AG20443 (cell line): ENCODE results near the gene NR5A1.
A peak's percentile ranks its signal among the peaks of the same experiment; 100 is the strongest.

ENCODE experiments used
- DNase-seq: peaks from one replicate; pipeline ENCODE4 v3.0.0; 2012; ENCODE audit warnings: low spot score, mixed read lengths

The NR5A1 gene

DNA sequence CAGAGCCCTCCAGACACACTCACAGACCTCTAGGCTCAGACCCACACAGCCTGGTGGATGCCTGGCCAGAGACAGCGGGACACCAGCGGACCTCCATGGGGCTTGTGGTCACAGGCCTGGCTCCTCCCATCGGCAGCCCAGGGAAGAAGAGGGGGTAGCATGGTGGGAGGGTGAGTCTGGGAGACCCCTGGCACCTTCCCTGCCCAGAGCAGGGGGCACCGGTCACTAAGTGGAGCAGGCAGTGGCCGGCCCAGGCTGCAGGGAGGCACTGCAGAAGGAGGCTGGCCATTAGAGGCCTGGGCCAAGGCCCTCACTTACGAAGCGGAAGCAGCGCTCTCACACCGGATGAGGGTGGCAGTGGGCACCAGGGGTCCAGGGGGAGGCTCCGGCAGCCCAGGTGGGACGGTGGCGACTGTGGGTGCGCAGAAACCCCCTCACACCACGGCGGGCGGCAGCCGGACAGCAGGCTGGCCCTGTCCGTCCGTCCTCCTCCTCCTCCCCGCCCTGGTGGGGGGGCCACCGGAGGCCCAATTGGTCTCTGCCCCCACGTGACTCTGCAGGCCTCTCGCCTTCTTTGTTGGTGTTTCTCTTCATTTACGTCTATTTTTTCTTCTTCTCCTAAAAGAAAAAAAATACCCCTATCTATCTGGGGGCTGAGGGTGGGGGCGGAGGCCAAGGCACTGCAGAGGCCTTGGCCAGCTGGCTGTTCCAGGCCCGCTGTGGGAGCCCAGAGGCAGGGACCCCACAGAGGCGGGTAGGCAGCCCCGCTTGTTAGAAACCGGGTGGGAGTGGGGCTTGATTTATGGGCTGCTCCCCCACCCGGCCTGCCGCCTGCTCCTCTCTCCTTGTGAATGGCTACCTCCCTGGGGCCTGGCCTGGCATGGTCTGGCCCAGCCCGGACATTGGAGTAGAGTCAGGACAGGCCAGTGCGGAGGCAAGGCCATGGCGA is at the start of gene NR5A1:
Gene NR5A1, minus strand, starts transcription at position 469 of the 949 bp plus-strand sequence. CDS start 4,004 bp downstream, outside the sequence.
- DNase-seq: no peak

DNA sequence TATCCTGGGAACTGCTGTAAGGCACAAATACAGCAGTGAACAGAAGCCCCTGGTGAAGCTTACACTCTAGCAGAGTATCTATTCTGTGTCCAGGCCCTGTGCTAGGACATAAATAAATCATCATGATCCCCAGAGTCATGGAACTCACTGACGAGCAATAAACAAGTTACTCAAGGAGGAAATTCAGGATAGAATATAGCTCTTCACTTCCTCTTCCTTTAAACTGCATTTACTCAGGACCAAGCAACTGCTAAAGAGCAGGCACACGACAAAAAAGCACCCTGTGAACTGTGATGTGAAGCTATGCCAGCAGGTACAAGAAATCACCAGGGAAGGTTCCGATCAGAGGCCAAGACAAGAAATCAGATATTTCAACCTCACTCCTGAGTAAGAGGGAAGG is 47.8 kb upstream of the NR5A1 start:
- DNase-seq: no peak

DNA sequence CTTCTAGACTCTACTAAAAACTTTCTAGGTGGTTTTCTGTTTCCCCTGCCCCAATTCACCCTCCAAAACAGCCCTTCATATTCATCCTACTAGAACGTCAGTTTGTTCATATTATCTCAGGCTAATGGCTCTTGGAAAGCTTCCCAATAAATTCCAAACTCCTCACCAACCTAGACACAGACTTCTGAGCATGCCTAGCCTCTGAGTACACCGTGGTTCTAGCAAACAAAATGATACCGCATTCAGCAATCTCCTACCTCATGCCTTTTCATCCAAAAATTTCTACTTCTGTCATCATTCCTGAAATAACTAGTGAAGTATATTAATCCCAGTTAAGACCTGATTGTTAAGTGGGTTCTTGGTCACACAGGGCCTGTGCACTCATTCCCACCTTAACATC is 46.5 kb upstream of the NR5A1 start:
- DNase-seq: peak; percentile 75

DNA sequence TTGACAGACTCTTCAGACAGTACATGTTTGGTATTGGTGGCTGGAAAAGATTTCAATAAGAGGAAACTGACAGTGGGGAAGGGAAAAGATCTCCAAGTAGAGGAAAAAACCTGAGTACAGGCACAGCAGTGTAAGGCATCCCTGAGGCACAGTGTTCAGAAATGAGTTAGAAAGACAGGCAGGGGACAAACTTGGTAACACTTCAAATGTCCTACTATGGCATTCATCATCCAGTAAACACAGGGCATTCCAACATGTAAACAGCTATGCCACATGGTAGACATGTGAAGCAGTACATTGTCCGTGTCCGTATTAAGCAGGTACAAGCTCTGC is 45.0 kb upstream of the NR5A1 start:
- DNase-seq: no peak

DNA sequence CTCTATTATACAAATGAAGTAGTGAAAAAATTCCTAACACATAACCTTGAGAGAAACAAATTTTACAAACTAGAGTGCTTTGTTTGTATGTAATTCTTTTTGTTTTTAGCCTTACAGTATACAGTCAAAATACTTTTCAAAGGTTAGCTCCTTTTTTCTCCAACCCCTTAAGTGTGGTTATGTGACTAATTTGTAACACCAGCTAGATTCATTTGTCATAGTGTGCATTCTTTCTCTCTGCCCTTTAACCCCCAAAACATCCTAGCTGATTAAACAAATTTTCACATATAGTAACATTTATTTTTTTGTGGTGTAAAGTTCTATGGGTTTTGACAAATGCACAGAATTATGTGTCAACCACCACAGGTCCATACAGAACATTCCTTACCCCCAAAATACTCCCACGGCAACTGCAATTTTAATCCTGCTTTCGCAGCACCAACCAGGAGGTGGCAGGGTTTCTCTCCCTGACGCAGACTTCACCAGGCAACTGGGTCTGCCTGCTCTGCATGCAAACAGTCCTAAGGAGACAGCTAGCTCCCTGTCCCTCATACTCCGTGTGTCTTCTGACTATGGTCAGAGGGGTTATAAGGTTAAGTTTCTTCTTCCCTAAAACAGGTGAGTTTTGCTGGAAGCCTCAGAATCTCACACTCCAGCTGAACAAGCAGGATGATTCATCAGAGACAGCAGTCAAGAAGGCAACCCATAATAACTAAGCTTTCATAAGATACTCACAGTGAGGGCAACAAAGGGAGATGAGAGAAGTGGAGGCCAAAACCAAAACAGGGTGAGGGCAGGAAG is 44.5 kb upstream of the NR5A1 start:
- peak; percentile 86 for DNase-seq

DNA sequence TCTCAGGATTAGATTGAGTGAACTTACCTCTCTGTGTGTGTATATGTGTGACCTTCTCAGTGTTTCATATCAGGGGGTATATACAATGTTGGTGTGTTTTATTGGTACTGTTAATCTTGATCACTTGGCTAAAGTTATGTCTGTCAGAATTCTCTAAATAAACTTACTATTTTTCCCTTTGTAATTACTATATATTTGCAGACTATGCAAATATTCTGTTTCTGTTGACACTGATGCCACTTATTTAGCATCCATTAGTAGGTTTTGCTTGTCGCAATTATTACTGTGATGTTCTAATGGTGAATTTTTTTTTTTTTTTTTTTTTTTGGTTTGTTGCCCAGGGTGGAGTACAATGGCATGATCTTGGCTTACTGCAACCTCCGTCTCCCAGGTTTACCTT is 42.9 kb upstream of the NR5A1 start:
- no peak for DNase-seq

DNA sequence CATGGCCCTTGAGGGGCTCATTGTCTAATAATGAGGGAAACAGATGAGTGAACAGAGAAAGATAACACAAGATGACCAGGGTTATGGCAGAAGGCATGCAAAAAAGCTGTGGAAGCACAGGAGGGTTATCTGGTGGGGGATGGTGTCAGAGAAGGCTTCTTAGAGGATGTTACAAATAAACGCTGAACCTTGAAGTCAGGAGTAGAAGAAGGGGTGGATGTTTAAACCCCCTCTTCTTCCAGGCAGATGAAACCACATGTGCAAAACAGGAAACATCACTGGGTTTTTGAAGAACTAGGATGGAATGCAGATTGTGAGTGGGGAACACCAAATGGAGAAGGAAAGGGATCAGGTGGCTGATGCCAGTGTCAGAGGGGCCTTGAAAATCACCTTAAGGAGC is 41.8 kb upstream of the NR5A1 start:
- no peak for DNase-seq

DNA sequence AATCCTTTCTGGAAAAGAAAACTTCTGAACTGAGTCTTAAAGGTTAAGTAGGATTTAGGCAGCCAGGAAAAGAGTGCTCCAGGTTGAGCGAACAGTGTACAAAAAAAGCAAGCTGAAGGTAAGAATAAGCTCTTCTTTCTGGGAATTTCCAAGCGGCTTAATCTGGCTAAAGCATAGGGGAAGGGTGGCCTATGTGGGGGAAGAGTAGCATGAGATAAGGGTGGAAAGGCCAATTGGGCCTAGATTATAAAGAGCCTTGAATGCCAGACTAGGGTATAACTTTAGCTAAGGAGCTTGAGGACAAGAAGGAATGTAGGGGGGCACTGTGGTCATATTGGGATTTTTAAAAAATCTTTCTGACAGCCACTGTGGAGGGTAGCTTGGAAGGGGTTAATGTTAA is 37.3 kb upstream of the NR5A1 start:
- DNase-seq: no peak

DNA sequence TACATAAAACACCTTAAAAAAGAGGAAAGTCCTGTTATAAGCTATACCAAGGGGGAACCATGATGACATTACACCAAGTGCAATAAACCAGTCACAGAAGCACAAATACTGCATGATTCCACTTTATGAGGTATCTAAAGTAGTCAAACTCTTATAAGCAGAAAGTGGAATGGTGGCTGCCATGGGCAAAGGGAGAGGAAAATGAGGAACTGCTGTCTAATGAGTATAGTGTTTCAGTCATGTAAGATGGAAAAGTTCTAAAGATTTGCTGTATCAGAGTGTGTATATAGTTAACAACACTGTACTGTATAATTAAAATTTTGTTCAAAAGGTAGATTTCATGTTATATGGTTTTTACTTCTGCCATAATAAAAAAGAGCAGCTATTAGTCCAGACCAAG is 34.6 kb upstream of the NR5A1 start:
- no peak for DNase-seq

DNA sequence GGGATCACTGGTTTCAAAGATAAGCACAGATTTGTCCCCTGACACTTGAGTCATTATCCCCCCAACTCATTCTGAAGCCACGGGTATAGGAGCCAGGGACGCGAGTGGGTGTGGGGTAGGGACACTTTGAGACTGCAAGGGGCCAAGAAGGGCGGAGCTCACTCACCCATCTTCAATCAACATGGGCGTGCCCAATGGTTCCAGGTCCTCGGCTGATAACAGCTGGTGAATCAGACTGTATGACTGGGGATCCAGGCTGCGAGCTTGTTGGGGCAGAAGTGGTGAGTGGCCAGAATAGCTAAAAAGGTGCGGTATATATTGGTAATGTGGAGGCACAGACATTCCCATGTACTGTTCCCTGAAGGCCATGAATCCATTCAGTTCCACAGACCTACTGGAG is 30.7 kb upstream of the NR5A1 start:
- DNase-seq: no peak

DNA sequence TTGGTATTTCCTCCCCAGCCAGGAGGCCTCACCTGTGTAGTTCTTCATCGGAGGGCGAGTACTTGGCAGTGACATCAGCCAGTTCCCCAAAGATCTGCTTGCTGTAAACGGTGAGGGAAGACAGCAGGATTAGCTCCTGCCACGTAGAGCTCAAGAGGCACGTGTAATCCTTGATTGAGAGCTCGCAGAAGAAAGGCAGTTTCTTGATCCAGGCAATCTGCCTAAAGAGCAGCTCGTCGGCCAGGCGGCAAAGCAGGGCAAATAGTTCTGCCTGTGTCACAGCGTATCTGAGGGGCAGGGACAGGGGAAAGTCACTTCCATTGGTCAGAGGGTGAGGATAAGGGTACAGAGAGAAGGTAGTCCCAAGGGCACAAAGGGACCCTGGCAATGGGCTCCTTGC is 28.6 kb upstream of the NR5A1 start:
- no peak for DNase-seq

DNA sequence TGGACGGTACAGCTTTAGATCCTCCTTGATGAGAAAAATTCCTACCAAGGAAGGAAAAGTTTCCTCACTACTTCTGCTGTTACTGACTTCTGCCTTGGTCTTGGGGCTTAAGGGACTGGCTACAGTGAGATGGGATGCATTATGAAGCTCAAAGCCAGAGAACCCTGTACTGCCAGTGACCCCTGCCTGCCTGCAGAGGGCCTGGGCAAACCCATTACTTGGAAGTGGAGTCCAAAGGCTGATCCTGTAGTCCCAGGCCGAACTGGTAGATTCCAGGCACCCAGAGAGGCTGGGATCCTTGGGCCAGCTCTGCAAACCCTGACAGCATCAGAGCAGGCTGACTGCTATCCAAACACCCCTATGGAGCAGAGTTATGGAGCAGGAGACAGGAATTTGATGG is 25.7 kb upstream of the NR5A1 start:
- no peak for DNase-seq

DNA sequence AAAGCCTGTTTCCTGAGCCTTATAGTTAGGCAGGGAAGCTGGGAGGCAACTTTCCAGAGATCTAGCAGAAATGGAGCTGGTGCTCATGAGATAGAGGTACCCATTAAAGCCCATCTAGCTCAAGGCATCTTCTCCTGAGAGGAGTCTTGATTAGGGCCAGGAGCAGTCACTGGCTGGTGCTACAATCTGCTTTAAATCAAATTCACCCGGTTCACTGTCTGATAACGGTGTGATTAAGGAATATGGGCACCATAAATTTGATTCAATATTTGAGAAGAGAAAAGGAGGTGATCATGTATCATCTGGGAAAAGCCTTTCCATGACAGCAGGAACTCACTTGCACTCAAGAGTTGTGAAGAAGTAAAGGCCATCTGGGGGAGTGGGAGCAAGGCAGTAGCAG is 23.9 kb upstream of the NR5A1 start:
- DNase-seq: no peak

DNA sequence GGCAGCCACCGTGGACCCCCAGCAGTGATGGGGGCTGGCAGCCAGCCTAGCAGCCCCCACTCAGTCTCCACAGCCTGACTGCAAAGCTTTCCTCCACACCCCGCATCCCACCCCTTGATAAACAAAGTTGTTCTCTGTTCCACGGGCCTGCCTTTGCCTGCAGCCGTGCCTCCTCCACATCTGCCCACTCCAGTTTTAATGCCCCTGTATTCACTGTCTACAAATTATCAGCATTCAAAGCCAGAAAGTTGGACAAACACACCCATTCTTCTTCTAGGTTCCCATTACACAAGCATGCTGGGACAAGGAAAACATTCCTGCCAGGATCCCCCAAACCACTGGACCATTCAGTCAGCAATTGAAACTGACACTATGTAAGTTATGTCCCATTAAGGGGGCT is 23.0 kb upstream of the NR5A1 start:
- no peak for DNase-seq

DNA sequence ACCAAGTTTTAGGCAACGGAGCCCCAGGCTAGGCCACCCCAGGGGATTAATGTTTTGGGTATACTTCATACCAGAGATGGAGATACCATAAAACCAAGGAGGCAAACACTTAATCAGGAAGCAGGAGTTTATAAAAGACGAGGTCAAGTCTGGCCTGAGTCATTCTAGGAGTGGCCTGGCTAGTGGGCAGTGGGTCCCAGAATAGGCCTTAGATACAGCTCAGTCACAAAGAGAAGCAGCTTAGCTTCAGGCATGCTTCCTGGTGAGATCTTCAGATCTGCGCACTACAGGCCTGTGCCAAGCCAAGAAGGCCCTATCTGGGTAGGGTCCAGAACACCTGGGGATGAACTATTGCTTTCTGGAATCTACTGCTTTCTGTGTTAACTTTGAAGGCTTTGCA is 20.6 kb upstream of the NR5A1 start:
- DNase-seq: no peak

DNA sequence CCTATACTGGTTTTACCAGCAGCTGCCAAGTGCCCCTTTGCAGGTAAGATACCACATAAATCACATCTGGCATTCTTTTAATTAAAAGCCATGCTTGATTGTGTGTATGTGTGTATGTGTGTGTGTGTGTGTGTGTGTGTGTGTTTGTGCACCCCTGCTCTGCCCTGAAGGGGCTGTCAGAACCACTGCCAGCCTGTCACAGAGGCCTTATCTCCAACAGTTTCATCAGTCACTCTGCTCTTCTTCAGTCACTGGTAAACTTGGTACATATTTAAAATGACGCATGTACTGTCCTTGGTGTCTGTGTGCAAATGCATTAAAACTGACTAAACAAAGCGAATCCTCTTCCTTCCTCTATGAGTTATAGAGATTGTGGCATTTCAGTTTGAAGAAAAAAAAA is 19.0 kb upstream of the NR5A1 start:
- DNase-seq: no peak

DNA sequence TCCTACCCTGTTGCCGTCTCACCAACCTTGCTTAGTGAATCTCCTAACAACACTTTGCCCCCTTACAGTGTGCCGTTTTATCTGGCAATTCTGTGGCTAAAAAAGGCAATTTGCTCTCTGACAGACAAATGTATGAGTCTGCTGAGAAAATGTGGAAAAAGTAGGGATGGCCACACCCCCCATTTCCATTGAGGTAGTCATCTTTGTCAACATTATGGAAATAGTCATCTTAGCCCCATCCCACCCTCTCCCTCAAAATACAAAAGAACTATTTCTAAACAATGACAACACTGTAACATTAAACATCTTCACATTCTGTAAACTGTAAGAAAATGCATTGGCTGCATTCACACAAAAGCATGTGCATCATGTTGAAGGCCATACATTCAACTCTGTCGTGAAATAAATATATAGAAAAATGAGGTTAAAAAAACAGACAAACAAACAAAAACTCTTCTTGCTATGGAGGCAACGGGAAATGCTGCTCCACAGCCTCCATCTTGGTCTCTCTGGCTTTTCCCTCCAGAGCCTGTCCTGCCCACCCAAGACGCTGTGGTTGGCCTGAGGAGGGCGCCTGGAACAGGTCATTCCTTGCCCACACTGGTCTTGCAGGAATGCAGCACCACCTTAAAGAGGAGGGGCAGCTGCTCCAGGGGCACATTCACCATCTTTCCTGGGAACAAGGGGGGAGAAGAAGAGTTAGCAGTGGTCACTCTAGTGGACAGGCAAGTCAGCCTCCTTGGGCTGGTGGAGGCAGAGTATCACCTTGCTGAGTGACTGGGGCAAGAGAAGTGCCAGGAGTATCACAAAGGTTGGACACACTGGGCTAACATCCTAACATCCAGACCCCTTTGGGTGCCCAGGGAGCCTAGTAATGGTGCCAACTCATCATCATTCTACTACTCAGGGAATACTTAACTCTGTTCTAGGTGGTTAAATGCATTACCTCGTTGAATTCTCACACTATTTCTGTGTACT is 15.2 kb upstream of the NR5A1 start:
- DNase-seq: no peak

DNA sequence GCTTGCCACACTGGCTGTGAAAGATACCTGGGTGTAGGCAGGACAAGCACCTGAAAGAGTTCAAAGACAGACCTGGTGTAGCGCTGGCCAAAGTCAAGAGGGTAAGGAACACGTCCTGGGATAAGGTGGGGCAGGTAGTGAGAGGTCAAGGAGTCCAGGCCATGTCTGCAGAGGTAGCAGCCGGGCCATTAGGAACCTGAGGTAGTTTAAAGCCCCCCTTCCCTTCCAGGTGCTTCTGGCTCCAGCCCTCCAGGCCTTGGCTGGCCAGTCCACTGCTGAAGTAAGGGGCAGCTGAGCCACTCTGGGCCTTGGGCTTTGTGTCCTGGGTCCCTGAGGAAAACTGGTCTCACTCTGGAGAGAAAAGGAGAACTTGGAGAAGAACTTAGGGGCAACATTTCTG is 13.9 kb upstream of the NR5A1 start:
- DNase-seq: no peak

DNA sequence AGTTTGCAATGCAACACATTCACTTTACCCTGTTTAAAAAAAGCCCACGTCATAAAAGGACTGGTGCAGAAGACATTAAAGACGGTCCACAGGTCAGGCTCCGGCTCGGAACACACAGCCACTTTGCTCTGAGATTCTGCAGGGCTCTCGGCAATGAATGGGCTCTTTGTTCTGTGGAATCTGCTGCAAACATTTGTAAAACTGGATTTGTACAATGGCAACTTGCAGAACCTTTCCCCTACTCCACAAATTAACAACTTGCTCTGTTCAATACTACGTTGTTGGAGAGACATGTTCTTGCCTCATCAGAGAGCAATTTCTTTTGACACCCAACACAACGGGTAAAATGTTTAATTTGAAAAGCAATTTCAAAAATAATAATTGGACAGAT is 13.0 kb upstream of the NR5A1 start:
- DNase-seq: no peak

DNA sequence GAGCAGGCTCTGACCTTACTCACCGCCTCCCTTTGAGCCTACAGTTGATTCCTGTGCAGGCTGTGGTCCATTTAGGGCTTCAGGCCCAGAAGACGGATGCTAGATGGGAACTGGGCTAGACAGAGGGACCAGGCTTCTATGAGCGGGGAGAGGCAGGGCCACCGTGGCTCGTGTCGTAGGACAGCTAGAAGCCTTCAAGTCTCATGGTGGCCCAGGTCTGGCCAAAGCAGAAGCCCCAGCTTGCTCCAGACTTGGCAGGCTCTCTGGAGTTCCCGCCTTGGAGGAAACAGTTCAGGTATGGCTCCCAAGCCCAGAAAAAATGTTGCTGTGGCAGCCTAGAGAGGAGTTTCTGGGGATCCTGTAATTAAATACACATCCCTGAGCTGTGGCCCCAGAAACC is 10.9 kb upstream of the NR5A1 start:
- DNase-seq: no peak

DNA sequence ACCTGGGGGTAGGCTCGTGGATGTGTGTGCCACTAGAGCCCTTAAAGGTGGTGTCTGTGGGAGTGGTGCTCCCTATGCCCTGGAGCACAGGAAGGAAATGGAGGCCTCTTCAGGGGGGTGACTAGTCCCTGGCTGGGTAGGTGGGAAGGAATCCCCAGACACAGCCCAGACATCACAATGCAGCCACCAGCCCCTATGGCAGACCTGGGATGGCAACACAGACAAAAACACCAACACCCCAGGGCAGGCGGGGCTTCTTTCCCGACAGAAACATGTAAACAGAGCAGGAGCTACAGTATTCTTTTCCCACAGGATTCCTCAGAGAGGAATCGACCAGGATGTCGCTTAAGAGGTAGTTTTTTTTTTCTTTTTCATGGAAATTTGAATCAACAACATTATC is 10.4 kb upstream of the NR5A1 start:
- no peak for DNase-seq

DNA sequence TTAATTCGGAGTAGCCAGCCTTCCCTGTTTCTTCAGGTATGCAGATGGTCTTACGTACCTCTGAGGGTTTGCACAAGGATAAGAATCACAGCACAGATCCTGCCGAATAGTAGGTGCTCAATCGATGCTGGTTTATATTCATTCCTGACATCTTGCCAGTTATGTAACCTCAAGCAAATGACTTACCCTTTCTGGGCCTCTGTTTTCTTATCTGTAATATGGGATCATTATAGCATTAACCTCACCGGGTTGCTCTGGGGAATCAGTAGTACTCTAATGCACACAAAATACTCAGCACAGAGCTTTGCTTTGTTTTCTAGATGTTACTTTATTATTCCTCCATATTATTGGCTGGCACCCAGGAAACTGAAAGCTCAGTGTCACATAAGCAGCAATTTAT is 7.7 kb upstream of the NR5A1 start:
- DNase-seq: no peak
